Panc1 (cell line): ENCODE results near the gene DLG2.

Experiments
- TCF7L2 ChIP-seq: IDR thresholded peaks from 2 replicates; pipeline ENCODE4 v1.6.1; 2011; ENCODE audit warnings: mild to moderate bottlenecking, low read depth, low read length, inconsistent platforms
- TF ChIP-seq, protein P1 (sequence below): fragments of 450-650 bp; IDR thresholded peaks from 2 replicates; pipeline ENCODE4 v1.5.1; 2017; ENCODE audit warnings: mild to moderate bottlenecking

DNA sequence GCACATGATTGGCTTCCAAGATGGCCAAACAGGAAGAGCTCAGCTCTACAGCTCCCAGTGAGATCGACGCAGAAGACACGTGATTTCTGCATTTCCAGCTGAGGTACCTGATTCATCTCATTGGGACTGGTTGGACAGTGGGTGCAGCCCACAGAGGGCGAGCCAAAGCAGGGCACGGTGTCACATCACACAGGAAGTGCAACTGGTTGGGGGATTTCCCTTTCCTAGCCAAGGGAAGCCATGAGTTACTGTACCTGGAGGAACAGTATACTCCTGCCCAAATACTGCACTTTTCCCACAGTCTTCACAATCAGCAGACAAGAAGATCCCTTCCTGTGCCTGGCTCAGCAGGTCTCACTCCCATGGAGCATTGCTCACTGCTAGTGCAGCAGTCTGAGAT, 131.2 kb downstream of the DLG2 start:
- TF ChIP-seq, protein P1, sequence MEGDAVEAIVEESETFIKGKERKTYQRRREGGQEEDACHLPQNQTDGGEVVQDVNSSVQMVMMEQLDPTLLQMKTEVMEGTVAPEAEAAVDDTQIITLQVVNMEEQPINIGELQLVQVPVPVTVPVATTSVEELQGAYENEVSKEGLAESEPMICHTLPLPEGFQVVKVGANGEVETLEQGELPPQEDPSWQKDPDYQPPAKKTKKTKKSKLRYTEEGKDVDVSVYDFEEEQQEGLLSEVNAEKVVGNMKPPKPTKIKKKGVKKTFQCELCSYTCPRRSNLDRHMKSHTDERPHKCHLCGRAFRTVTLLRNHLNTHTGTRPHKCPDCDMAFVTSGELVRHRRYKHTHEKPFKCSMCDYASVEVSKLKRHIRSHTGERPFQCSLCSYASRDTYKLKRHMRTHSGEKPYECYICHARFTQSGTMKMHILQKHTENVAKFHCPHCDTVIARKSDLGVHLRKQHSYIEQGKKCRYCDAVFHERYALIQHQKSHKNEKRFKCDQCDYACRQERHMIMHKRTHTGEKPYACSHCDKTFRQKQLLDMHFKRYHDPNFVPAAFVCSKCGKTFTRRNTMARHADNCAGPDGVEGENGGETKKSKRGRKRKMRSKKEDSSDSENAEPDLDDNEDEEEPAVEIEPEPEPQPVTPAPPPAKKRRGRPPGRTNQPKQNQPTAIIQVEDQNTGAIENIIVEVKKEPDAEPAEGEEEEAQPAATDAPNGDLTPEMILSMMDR = no peak
- TF ChIP-seq TCF7L2 = no peak
